ENCODE measurements around the gene BICRA. TPM values are rescaled to one million over a fixed set of nuclear protein-coding genes. Genes with fewer than 3 reads are reported as not detected.
"Not testable (repeated sequence)": the region's sequence is repeated elsewhere in the genome, so short reads cannot be mapped to it uniquely, and the experiment has no call there.

Gene BICRA
- total RNA-seq, result 4.2 and 5.4 TPM in 2 replicates

GRCh38 chr19:47608969-47609905 lies at the start of gene BICRA:
Gene BICRA, plus strand, starts transcription at chr19:47609134. Its CDS starts 64,441 bp downstream, at chr19:47673575.
- DNase-seq (ENCODE audit: low read depth, low spot score), result peak; percentile 37

- DNase-seq (ENCODE audit: low read depth, low spot score), result no peak
Measured at GRCh38 chr19:47560999-47561398, 47.9 kb upstream of the BICRA start.

- DNase-seq (ENCODE audit: low read depth, low spot score), result no peak
Measured at GRCh38 chr19:47561440-47562057, 47.4 kb upstream of the BICRA start.

- DNase-seq (ENCODE audit: low read depth, low spot score), result no peak
Measured at GRCh38 chr19:47564081-47564480, 44.9 kb upstream of the BICRA start.

- DNase-seq (ENCODE audit: low read depth, low spot score), result no peak
Measured at GRCh38 chr19:47569331-47569730, 39.6 kb upstream of the BICRA start.

DNA sequence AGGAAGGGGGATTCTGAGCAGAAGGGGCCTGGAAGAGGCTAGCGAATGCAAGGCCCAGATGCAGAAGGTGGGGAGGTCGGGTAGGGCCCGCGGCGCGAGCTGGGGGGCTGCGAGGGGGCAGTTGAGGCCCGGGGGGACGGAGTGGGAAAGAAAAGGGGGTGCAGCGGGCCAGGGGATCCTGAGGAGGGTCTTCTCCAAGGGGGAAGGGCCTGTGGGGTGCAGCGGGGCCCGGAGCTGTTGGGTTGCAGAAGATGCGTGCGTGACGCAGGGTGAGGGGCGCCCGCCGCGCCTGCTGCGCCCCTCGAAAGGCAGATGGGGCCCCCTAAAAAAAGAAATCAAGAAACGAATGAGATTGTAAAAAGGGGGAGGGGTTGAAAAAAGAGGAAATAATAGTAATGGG lies 36.3 kb upstream of the BICRA start:
- no peak for DNase-seq (ENCODE audit: low read depth, low spot score)

- DNase-seq (ENCODE audit: low read depth, low spot score), result no peak
Measured at GRCh38 chr19:47573071-47574026, 35.6 kb upstream of the BICRA start, which contains the start of gene ZNF541. Gene ZNF541, minus strand, starts transcription at chr19:47573148. Its CDS starts 17,292 bp downstream, at chr19:47555856.

- DNase-seq (ENCODE audit: low read depth, low spot score), result no peak
Measured at GRCh38 chr19:47580397-47580796, 28.5 kb upstream of the BICRA start.

DNA sequence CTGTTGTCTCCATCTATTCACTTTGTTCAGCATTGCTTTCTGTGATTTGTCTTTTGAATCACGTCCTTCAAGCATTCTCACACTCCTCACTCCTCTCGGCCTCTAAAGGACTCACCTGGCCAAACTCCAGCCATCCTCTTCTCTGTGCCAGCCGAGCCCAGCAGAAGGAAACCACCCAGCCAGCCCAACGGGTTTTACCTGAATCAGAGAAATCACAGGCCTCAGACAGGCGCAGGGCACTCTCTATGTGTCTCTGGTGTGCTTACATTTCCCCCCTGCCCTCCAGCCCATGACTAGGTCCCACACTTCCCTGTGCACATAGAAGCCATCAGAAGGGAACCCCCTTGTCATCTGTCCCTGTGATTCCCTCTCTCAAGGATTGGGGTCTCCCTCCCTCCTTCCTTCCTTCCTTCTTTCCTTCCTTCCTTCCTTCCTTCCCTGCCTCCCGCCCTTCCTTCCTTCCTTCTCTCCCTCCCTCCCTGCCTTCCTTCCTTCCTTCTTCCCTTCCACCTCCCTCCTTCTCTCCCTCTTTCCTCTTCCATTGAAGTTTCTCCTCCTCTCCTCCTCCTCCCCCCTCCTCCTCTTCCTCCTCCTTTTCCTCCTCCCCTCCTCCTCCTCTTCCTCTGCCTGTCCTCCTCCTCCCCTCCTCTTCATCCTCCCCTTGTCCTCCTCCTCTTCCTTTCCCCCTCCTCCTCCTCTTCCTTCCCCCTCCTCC lies 27.2 kb upstream of the BICRA start:
- no peak for DNase-seq (ENCODE audit: low read depth, low spot score)

- DNase-seq (ENCODE audit: low read depth, low spot score), result no peak
Measured at GRCh38 chr19:47582320-47582909, 26.5 kb upstream of the BICRA start.

- not testable (repeated sequence) for DNase-seq (ENCODE audit: low read depth, low spot score)
Measured at GRCh38 chr19:47583161-47583560, 25.8 kb upstream of the BICRA start.

GRCh38 chr19:47587295-47587694 lies 21.6 kb upstream of the BICRA start:
- DNase-seq (ENCODE audit: low read depth, low spot score), result no peak

DNA sequence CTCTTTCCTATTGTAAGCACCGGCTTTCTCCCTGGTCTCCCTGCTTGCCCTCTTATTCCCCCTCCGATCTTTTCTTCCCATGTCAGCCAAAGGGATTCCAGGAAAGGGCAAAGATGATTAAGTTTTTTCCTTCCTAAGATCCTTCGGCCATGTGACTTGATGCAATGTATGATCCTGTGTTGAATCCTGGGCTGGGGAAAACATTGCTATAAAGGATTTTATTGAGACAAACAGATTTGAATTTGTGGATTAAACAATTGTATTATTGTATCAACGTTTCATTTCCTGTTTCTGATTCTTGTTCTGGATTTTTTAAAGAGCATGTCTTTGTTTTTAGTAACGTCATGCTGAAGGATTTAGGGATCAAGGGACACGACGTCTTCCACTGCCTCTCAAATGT lies 19.1 kb upstream of the BICRA start:
- DNase-seq (ENCODE audit: low read depth, low spot score), result no peak

DNA sequence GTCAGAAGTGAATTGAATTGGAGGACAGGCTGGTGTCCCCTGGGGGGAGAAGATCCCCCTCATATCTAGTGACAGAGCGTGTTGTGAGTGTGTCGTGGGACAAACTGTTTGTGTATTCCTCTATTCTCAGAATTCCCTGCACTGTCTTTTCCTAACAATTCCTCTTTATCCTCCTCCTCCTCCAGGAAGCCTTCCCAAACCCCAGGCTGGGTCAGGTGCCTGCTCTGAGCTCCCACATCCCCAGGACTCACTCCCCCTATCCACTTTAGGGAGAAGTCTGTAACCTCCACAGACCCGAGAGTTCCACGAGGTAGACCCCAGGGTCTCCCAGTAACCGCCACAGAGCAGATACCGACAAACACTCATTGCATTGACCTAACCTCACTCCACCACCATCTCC lies 15.1 kb upstream of the BICRA start:
- DNase-seq (ENCODE audit: low read depth, low spot score), result no peak

DNA sequence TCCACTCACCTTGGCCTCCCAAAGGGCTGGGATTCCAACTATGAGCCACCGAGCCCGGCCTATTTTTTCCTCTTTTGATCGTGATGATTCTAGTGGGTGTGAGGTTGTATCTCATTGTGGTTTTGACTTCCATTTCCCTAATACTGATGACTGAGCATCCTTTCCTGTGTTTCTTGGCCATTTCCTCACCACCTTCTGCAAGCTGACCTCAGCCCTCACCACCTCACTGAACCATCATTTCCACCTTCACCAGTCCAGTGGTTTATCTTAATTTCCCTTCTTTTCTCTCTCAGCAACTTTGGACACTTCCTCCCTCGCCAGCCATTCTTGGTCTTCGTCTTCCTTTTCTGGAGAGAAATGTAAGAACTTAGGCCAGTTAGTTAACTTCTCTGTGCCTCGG lies 13.0 kb upstream of the BICRA start:
- DNase-seq (ENCODE audit: low read depth, low spot score), result peak; percentile 39

GRCh38 chr19:47598407-47599349 lies 10.3 kb upstream of the BICRA start:
- DNase-seq (ENCODE audit: low read depth, low spot score), result peak; percentile 74

- DNase-seq (ENCODE audit: low read depth, low spot score), result not testable (repeated sequence)
Measured at GRCh38 chr19:47599671-47600245, 9.2 kb upstream of the BICRA start.

- DNase-seq (ENCODE audit: low read depth, low spot score), result peak; percentile 94
Measured at GRCh38 chr19:47600246-47601179, 8.4 kb upstream of the BICRA start.
